AG20443 (cell line): Measurements from ENCODE around the gene DHODH.
"Not testable (repeated sequence)": the region's sequence is repeated elsewhere in the genome, so short reads cannot be mapped to it uniquely, and the experiment has no call there.

Source experiments
- DNase-seq: peaks from one replicate; pipeline ENCODE4 v3.0.0; 2012; ENCODE audit warnings: low spot score, mixed read lengths

Gene DHODH

GRCh38 chr16:72054254-72054847, 45.8 kb downstream of the DHODH start, which contains the start of gene HP:
TSS of gene HP (plus strand) at chr16:72054505. CDS start at chr16:72054653, 148 bp downstream.
- DNase-seq: not testable (repeated sequence)

DNA sequence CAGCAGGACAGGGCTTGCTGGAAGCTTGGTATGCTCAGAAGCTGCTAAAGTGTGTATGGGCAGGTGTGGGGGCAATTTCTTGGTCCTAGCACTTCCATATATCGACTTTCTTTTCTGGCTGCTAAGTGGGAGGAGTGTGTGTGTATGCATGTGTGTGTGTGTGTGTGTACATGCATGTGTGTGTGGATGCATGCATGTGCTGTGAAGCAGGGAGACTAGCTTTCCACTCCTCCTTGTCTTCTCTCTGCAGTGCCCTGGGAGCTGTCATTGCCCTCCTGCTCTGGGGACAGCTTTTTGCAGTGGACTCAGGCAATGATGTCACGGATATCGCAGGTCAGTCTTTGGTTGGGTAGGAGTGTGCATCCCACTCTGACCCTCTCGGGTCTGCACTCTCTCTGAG, 47.4 kb downstream of the DHODH start:
- no peak for DNase-seq

GRCh38 chr16:72057313-72057712, 48.8 kb downstream of the DHODH start:
- not testable (repeated sequence) for DNase-seq

DNA sequence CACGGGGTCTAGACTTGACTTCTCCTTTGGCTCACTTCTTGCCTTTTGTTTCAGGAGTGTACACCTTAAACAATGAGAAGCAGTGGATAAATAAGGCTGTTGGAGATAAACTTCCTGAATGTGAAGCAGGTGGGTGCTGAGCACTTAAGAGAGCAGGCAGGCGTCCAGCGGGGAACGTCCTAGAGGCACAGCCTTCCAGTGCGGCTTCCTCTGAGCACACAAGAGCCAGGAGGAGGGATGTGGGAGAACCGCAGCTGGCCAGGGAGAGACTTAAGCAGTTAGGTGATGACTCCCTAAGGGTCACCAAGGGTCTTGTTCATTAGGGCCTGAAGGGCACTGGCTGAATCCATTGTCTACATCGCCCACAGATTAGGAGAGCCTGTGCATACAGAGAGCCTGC, 50.5 kb downstream of the DHODH start:
- DNase-seq: not testable (repeated sequence)

- no peak for DNase-seq
Observed at GRCh38 chr16:72060405-72060804, 51.9 kb downstream of the DHODH start.

GRCh38 chr16:72061564-72061963, 53.0 kb downstream of the DHODH start:
- no peak for DNase-seq

DNA sequence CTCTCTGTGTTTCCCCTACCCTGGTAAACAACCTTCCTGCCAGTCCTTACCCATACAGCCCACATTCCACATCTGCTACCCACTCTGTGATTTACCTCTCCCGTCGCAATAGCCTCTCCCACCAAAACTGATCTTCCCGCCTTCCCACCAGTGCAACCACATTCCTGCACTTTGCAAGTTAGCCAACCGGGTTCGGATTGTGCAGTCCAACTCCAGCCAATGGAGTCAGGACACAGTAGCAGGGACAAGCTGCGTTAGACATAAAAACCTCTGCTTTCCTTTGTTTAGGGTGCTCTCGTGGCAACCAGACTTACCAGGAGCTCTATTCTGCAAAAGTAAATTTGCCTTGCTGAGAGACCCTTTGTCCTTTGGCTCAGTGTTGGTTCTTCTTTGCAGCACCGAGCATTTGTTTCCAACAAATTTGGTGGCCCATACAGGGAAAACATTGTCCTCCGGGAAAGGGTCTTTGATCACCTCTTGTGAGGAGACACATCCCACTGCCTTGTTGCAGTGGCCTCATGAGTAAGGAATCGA, 55.9 kb downstream of the DHODH start:
- no peak for DNase-seq

DNA sequence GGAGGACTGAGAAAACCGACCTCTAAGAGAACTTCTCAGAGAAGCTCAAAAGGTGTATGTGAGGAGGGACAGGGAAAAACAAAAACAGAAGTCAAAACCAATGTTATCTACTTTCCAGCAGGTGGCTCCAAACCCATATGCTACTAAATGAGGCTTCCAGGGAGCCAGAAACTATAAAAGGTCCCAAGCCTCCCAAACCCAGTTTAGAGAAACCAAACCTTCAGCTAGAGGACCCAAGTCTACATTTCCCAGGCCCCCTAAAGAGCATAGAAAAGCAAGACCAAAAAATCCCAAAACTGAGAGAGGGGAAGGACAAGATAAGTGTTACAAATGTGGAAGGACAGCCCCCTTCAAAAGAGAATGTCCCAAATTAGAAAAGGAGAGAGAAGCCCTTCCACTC, 58.2 kb downstream of the DHODH start:
- peak; percentile 53 for DNase-seq

- DNase-seq: no peak
Observed at GRCh38 chr16:72068930-72069329, 60.4 kb downstream of the DHODH start.

GRCh38 chr16:72072514-72073342, 64.2 kb downstream of the DHODH start:
- DNase-seq: no peak

- no peak for DNase-seq
Observed at GRCh38 chr16:72073560-72074230, 65.2 kb downstream of the DHODH start.

DNA sequence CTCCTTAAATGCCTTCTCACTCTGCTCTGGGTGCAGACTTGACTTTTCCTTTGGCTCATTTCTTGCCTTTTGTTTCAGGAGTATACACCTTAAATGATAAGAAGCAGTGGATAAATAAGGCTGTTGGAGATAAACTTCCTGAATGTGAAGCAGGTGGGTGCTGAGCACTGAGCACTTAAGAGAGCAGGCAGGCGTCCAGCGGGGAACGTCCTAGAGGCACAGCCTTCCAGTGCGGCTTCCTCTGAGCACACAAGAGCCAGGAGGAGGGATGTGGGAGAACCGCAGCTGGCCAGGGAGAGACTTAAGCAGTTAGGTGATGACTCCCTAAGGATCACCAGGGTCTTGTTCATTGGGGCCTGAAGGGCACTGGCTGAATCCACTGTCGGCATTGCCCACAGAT, 66.5 kb downstream of the DHODH start:
- not testable (repeated sequence) for DNase-seq
